Trophoblast cell (in vitro differentiated cells and primary cell): ENCODE data around the gene ADAMTSL3.
"Not testable (repeated sequence)": the region's sequence is repeated elsewhere in the genome, so short reads cannot be mapped to it uniquely, and the experiment has no call there.

Experiments used
- DNase-seq, 2 donors: peaks; one replicate each; pipeline ENCODE4 v3.0.0-alpha.2; 2016
- H2AFZ ChIP-seq: 2 replicates; pipeline ENCODE4 v1.6.1; 2013; ENCODE audit warnings: low read length, moderate library complexity, mild to moderate bottlenecking; ENCODE audit not compliant: insufficient read depth, poor library complexity
- H2AK5ac ChIP-seq: 2 replicates; pipeline ENCODE4 v1.6.1; 2013; ENCODE audit warnings: mild to moderate bottlenecking, low read length
- H2BK120ac ChIP-seq: 2 replicates; pipeline ENCODE4 v1.6.1; 2013; ENCODE audit warnings: low read length, mild to moderate bottlenecking, moderate library complexity; ENCODE audit not compliant: insufficient read depth, poor library complexity
- H2BK12ac ChIP-seq: 2 replicates; pipeline ENCODE4 v1.6.1; 2013; ENCODE audit warnings: mild to moderate bottlenecking, low read length, moderate library complexity
- H2BK5ac ChIP-seq: 2 replicates; pipeline ENCODE4 v1.6.1; 2013; ENCODE audit warnings: low read length, low read depth, moderate library complexity, mild to moderate bottlenecking; ENCODE audit not compliant: poor library complexity
- H3K14ac ChIP-seq: 2 replicates; pipeline ENCODE4 v1.6.1; 2013; ENCODE audit warnings: mild to moderate bottlenecking, low read length
- H3K18ac ChIP-seq: 2 replicates; pipeline ENCODE4 v1.6.1; 2013; ENCODE audit warnings: mild to moderate bottlenecking, low read length
- H3K23ac ChIP-seq: 2 replicates; pipeline ENCODE4 v1.6.1; 2013; ENCODE audit warnings: low read length
- H3K27ac ChIP-seq: 2 replicates; pipeline ENCODE4 v1.5.1; 2013; ENCODE audit warnings: low read depth, mild to moderate bottlenecking, inconsistent platforms, low read length, moderate library complexity
- H3K27me3 ChIP-seq: 2 replicates; pipeline ENCODE4 v1.6.1; 2013; ENCODE audit warnings: inconsistent platforms, mild to moderate bottlenecking, low read length, moderate library complexity; ENCODE audit not compliant: insufficient read depth
- H3K36me3 ChIP-seq, 2 experiments: 1 replicate in 1 of 2; 2 replicates in 1 of 2; pipeline ENCODE4 v1.6.1; 2013; ENCODE audit warnings: low read length in 2 of 2, mild to moderate bottlenecking in 2 of 2, moderate library complexity in 1 of 2; ENCODE audit not compliant: insufficient read depth in 2 of 2, control insufficient read depth in 1 of 2
- H3K4ac ChIP-seq: 2 replicates; pipeline ENCODE4 v1.6.1; 2013; ENCODE audit warnings: low read depth, mild to moderate bottlenecking, low read length, moderate library complexity
- H3K4me1 ChIP-seq, 2 experiments: 1 replicate in 1 of 2; 2 replicates in 1 of 2; pipeline ENCODE4 v1.6.1; 2013; ENCODE audit warnings: low read length in 2 of 2, mild to moderate bottlenecking in 2 of 2, moderate library complexity in 1 of 2; ENCODE audit not compliant: insufficient read depth in 2 of 2, control insufficient read depth in 1 of 2
- H3K4me2 ChIP-seq: 2 replicates; pipeline ENCODE4 v1.6.1; 2013; ENCODE audit warnings: inconsistent platforms, mild to moderate bottlenecking, low read length, moderate library complexity
- H3K4me3 ChIP-seq: 2 replicates; pipeline ENCODE4 v1.5.1; 2013; ENCODE audit warnings: mild to moderate bottlenecking, low read depth, low read length, inconsistent platforms
- H3K79me1 ChIP-seq: one replicate; pipeline ENCODE4 v1.6.1; 2013; ENCODE audit warnings: low read length
- H3K79me2 ChIP-seq: 2 replicates; pipeline ENCODE4 v1.6.1; 2013; ENCODE audit warnings: low read length, mild to moderate bottlenecking; ENCODE audit not compliant: control insufficient read depth, insufficient read depth, poor library complexity
- H3K9ac ChIP-seq: 2 replicates; pipeline ENCODE4 v1.6.1; 2013; ENCODE audit warnings: mild to moderate bottlenecking, low read length
- H3K9me3 ChIP-seq: 2 replicates; pipeline ENCODE4 v1.6.1; 2013; ENCODE audit warnings: low read depth, mild to moderate bottlenecking, control low read depth, inconsistent platforms, low read length; ENCODE audit not compliant: insufficient read depth
- H4K12ac ChIP-seq: 2 replicates; pipeline ENCODE4 v1.6.1; 2013; ENCODE audit warnings: low read depth, mild to moderate bottlenecking, low read length, moderate library complexity
- H4K8ac ChIP-seq: 2 replicates; pipeline ENCODE4 v1.6.1; 2013; ENCODE audit warnings: low read depth, mild to moderate bottlenecking, low read length, moderate library complexity
- H4K91ac ChIP-seq: one replicate; pipeline ENCODE4 v1.6.1; 2013; ENCODE audit warnings: low read depth, mild to moderate bottlenecking, low read length, moderate library complexity
- WGBS: extraction: QIAGEN DNeasy Blood & Tissue Kit; methylation state at CpG from one replicate; pipeline ENCODE4 v1.1.7; 2013; ENCODE audit warnings: missing lambda C conversion rate; ENCODE audit not compliant: insufficient read length, insufficient coverage; ENCODE audit errors: extremely low coverage; 5-methylcytosine and 5-hydroxymethylcytosine counted together

Gene ADAMTSL3

GRCh38 chr15:84057714-84058331 lies 403.9 kb downstream of the ADAMTSL3 start:
- WGBS: no CpG with 5 or more reads among the region's 5 CpGs
- H4K91ac ChIP-seq: no peak overlapping the region

GRCh38 chr15:84063674-84064073 lies 409.8 kb downstream of the ADAMTSL3 start:
- H3K4me2 ChIP-seq, DNase-seq, H3K36me3 ChIP-seq, H2BK12ac ChIP-seq, H4K8ac ChIP-seq, H2BK120ac ChIP-seq, H4K91ac ChIP-seq, H2BK5ac ChIP-seq, H3K27me3 ChIP-seq, H4K12ac ChIP-seq, H3K14ac ChIP-seq, H3K9me3 ChIP-seq, H3K79me2 ChIP-seq, H3K18ac ChIP-seq, H2AK5ac ChIP-seq, H2AFZ ChIP-seq, H3K79me1 ChIP-seq, H3K4me1 ChIP-seq, H3K9ac ChIP-seq, H3K27ac ChIP-seq, H3K23ac ChIP-seq, H3K4me3 ChIP-seq, H3K4ac ChIP-seq: not testable (repeated sequence)
- no CpG with 5 or more reads among the region's 2 CpGs for WGBS

More at GRCh38 chr15:84057714-84058331, 403.9 kb downstream of the ADAMTSL3 start:
- Histone ChIP-seq H4K12ac (no peak overlapping the region), H3K18ac (no peak overlapping the region), H2BK12ac (no peak overlapping the region), H3K4me3 (no peak overlapping the region), H4K8ac (no peak overlapping the region), H3K27ac (no peak overlapping the region), H2AK5ac (no peak overlapping the region), H3K79me1 (no peaks in the 10 kb centered on the region), H3K14ac (no peak overlapping the region), H3K9ac (no peak overlapping the region), H2BK120ac (no peak overlapping the region), H3K4me2 (no peak overlapping the region), H2AFZ (no peak overlapping the region), H3K4ac (no peak overlapping the region), H3K27me3 (no peaks in the 10 kb centered on the region), H3K23ac (no peak overlapping the region), H3K4me1 (no peaks in the 10 kb centered on the region), H3K36me3 (no peaks in the 10 kb centered on the region), H3K9me3 (no peaks in the 10 kb centered on the region), H2BK5ac (no peak overlapping the region), H3K79me2 (no peaks in the 10 kb centered on the region)
- no peak for DNase-seq

DNA sequence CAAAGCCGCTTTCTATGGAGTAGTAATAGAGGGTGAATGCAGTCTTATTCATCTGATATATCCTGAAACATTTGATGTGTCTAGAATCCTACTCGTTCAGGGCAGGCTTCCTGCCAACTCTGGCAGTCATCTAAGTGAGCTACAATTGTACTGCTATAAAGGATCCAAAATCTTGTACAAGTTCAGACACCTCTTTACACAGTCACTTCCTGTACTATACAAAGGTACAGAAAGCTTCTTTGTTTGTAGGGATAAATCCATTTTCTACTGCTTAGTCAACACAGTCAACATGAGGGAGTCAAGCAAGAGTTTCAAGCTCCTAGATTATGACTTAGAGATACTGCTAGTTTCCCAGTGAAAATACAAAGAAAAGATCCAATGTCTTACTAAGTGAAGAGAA lies 414.8 kb downstream of the ADAMTSL3 start:
- not testable (repeated sequence) for H4K91ac ChIP-seq, H3K4me1 ChIP-seq, H3K79me2 ChIP-seq, H3K23ac ChIP-seq, H4K8ac ChIP-seq, H3K9me3 ChIP-seq, H2BK5ac ChIP-seq, H2BK120ac ChIP-seq, H2AK5ac ChIP-seq, DNase-seq, H3K9ac ChIP-seq, H3K4ac ChIP-seq, H2BK12ac ChIP-seq, H3K27ac ChIP-seq, H2AFZ ChIP-seq, H3K4me2 ChIP-seq, H4K12ac ChIP-seq, H3K14ac ChIP-seq, H3K4me3 ChIP-seq, H3K79me1 ChIP-seq, H3K36me3 ChIP-seq, H3K18ac ChIP-seq, H3K27me3 ChIP-seq
- no CpG with 5 or more reads among the region's 2 CpGs for WGBS

DNA sequence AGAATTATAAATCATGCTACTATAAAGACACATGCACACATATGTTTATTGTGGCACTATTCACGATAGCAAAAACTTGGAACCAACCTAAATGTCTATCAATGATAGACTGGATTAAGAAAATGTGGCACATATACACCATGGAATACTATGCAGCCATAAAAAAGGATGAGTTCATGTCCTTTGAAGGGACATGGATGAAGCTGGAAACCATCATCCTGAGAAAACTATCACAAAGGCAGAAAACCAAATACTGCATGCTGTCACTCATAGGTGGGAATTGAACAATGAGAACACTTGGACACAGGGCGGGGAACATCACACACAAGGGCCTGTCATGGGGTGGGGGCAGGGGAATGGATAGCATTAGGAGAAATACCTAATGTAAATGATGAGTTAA lies 424.1 kb downstream of the ADAMTSL3 start:
- not testable (repeated sequence) for DNase-seq, H3K4ac ChIP-seq, H2AK5ac ChIP-seq, H3K4me1 ChIP-seq, H3K18ac ChIP-seq, H4K91ac ChIP-seq, H2AFZ ChIP-seq, H4K8ac ChIP-seq, H3K4me3 ChIP-seq, H3K27ac ChIP-seq, H3K23ac ChIP-seq, H3K9ac ChIP-seq, H2BK12ac ChIP-seq, H3K4me2 ChIP-seq, H3K79me2 ChIP-seq, H3K14ac ChIP-seq, H4K12ac ChIP-seq, H2BK5ac ChIP-seq, H3K36me3 ChIP-seq, H3K9me3 ChIP-seq, H3K79me1 ChIP-seq, H2BK120ac ChIP-seq
- no CpG with 5 or more reads among the region's 2 CpGs for WGBS
- H3K27me3 ChIP-seq: peaks cover 17% of the 10 kb centered on the region
